Mammary epithelial cell (primary cell): ENCODE results near the gene TRPM5.

Source experiments
- EZH2 ChIP-seq: IDR thresholded peaks from 2 replicates; pipeline ENCODE4 v1.6.1; 2012; ENCODE audit warnings: low read length, inconsistent platforms, borderline replicate concordance
- TF ChIP-seq, protein P1 (sequence below), 2 donors: IDR thresholded peaks in 1 of 2; conservative IDR thresholded peaks in 1 of 2; 2 replicates each; pipeline ENCODE4 v1.5.1; 2011 to 2012; ENCODE audit warnings: inconsistent platforms in 2 of 2, low read length in 2 of 2, mild to moderate bottlenecking in 2 of 2, control low read depth in 1 of 2, low read depth in 1 of 2; ENCODE audit not compliant: insufficient read depth in 1 of 2; ENCODE audit errors: extremely low read depth in 1 of 2

DNA sequence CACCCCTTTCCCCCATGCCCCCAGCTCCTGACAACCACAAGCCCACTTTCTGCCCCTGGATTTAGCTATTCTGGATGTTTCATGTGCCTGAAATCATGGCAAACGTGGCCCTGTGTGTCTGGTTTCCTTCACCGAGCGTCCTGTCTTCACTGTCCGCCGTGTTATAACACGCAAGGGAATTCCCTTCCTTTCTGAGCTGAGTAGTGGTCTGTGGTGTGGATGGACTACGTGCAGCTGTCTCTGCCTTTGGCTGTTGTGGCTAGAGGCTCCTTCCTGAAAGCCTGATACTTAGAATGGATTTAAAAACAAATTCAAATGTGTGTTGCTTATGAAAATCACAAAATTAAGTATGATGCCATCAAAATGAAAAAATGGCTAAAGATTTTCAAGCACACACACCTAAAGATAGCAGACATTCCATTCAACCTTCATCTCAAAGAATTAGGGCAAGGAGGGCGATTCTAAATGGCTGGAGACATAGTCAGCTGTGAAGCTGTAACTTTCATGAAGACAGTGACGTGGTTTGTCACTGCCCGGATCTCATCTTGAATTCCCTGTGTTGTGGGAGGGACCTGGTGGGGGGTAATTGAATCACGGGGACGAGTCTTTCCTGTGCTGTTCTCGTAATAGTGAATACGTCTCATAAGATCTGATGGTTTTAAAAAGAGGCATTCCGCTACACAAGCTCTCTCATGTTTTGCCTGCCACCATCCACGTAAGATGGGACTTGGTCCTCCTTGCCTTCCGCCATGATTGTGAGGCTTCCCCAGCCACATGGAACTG lies 31.0 kb upstream of the TRPM5 start:
- TF ChIP-seq, protein P1, sequence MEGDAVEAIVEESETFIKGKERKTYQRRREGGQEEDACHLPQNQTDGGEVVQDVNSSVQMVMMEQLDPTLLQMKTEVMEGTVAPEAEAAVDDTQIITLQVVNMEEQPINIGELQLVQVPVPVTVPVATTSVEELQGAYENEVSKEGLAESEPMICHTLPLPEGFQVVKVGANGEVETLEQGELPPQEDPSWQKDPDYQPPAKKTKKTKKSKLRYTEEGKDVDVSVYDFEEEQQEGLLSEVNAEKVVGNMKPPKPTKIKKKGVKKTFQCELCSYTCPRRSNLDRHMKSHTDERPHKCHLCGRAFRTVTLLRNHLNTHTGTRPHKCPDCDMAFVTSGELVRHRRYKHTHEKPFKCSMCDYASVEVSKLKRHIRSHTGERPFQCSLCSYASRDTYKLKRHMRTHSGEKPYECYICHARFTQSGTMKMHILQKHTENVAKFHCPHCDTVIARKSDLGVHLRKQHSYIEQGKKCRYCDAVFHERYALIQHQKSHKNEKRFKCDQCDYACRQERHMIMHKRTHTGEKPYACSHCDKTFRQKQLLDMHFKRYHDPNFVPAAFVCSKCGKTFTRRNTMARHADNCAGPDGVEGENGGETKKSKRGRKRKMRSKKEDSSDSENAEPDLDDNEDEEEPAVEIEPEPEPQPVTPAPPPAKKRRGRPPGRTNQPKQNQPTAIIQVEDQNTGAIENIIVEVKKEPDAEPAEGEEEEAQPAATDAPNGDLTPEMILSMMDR (conservative IDR thresholded peaks at IDR 0.05 in 1 of 2, IDR thresholded peaks at IDR 0.05 in 1 of 2; ENCODE audit: extremely low read depth in 1 of 2, insufficient read depth in 1 of 2, low read depth in 1 of 2, low read length in 2 of 2): no peak
- no peak for TF ChIP-seq EZH2
